ENCODE results near the gene ISL2.

DNA sequence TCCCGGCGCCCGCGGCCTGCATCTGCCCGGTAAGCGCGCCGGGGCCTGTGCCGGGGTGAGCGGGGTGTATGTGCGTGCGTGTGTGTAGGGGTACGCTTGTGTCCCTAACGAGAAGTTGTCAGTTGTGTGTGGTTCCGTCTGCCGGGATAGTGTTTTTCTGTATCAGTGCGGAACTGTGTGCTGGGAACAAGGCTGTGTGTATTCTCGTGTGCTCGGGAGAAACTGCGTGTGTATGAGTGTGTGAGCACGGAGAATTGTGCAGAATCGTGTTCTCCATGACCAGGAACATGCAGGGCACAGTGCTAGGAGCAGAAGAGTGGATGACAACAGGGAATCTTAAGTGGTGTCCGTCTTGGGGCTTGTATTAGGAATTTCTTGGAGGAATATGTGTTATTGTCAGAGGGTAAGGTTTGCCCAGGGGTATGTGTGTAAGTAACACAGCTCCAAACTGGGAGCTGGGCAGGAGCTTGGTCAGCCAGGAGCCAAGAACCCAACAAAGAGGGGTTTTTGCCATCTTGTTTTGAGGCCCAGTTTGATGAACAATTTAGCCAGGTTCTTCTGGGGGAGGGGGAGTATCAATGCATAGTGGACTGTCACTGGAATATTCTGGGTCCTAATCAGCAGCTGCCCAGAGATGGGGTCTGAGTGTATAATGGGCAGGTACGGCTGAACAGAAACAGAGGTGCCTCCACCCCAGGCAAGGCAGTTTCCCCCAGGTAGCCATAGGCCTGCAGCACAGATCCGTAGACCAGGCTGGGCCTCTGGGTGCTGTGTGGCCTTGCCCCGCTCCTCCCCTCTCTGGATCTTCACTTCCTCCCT lies 2.1 kb downstream of the ISL2 start:
- TF ChIP-seq CTCF (optimal IDR thresholded peaks at IDR 0.05 in 1 of 3, IDR thresholded peaks at IDR 0.05 in 1 of 3, conservative IDR thresholded peaks at IDR 0.05 in 1 of 3; ENCODE audit: extremely low read depth in 1 of 3, insufficient read depth in 2 of 3, low read length in 3 of 3) (no peak), EZH2 (IDR thresholded peaks at IDR 0.05; ENCODE audit: low read length) (peak; percentile 55)

Data from keratinocyte (primary cell).